Left lung (tissue), 8 donors: ENCODE data around the gene HECTD3. TPM values are rescaled to one million over a fixed set of nuclear protein-coding genes. Genes with fewer than 3 reads are reported as not detected.

Experiments used
- polyA plus RNA-seq, 6 donors: library from polyadenylated mRNA; unstranded; fragments of 120-200 nt; gene quantifications; one replicate each; pipeline ENCODE4 v1.2.1, GENCODE V29; 2013; ENCODE audit not compliant: insufficient read length in 6 of 6
- total RNA-seq, 2 donors: library from RNA; stranded (reverse); fragmentation: NEBNext Ultra II Directional; extraction: Animal tissue kit (Norgen Biotek cat#: 25700); gene quantifications; one replicate each; pipeline ENCODE4 v1.2.1, GENCODE V29; 2021
- donor health status: DM: no; HTN: yes; CAD: no.
- donor health status: DM: no; HTN: no; CAD: no.

HECTD3 gene
- total and polyA plus RNA-seq, 8 donors: 30.4 to 44.6 (median 33.6) TPM

Other genes starting within 250 kb of the HECTD3 start
- gene RPS8, start 235.8 kb downstream of the HECTD3 start, total RNA-seq: 1,000 to 10,000 TPM; 1,533 to 1,553 TPM
- 1,000 to 10,000 TPM; 2,848 to 3,443 (median 2,982) TPM for gene RPS8, start 235.8 kb downstream of the HECTD3 start, polyA plus RNA-seq
- under 1 TPM; 0.23 to 0.52 TPM for gene BEST4, start 223.2 kb downstream of the HECTD3 start, total RNA-seq
- 1 to 10 TPM in 2 of 6 donors, under 1 TPM in 4; 0.78 to 1.2 (median 0.93) TPM for gene BEST4, start 223.2 kb downstream of the HECTD3 start, polyA plus RNA-seq
- 10 to 100 TPM; 33.0 to 47.2 TPM for gene PLK3, start 210.9 kb downstream of the HECTD3 start, total RNA-seq
- gene PLK3, start 210.9 kb downstream of the HECTD3 start, polyA plus RNA-seq: 10 to 100 TPM in 4 of 6 donors, 1 to 10 TPM in 2; 8.1 to 14.7 (median 11.2) TPM
- 1 to 10 TPM in 1 of 2 donors, not detected in 1; 1.6 TPM for gene DYNLT4, start 204.0 kb downstream of the HECTD3 start, total RNA-seq
- gene DYNLT4, start 204.0 kb downstream of the HECTD3 start, polyA plus RNA-seq: 1 to 10 TPM in 2 of 6 donors, under 1 TPM in 4; 0.53 to 1.5 (median 0.85) TPM
- 10 to 100 TPM; 15.3 to 19.7 TPM for gene BTBD19, start 202.8 kb downstream of the HECTD3 start, total RNA-seq
- gene BTBD19, start 202.8 kb downstream of the HECTD3 start, polyA plus RNA-seq: 10 to 100 TPM; 18.6 to 27.6 (median 25.1) TPM
- 1 to 10 TPM; 1.0 to 1.1 TPM for gene PTCH2, start 168.1 kb downstream of the HECTD3 start, total RNA-seq
- gene PTCH2, start 168.1 kb downstream of the HECTD3 start, polyA plus RNA-seq: 1 to 10 TPM; 5.7 to 9.4 (median 6.8) TPM
- 10 to 100 TPM; 21.3 to 32.5 TPM for gene EIF2B3, start 24.7 kb downstream of the HECTD3 start, total RNA-seq
- gene EIF2B3, start 24.7 kb downstream of the HECTD3 start, polyA plus RNA-seq: 10 to 100 TPM; 25.3 to 33.5 (median 31.2) TPM
- gene UROD, start 930 bp upstream of the HECTD3 start, total RNA-seq: 10 to 100 TPM; 65.2 to 74.9 TPM
- gene UROD, start 930 bp upstream of the HECTD3 start, polyA plus RNA-seq: 100 to 1,000 TPM in 1 of 6 donors, 10 to 100 TPM in 5; 86.7 to 102 (median 91.0) TPM
- gene ZSWIM5, start 195.3 kb upstream of the HECTD3 start, total RNA-seq: 1 to 10 TPM; 2.0 to 2.8 TPM
- 1 to 10 TPM; 4.2 to 6.3 (median 5.3) TPM for gene ZSWIM5, start 195.3 kb upstream of the HECTD3 start, polyA plus RNA-seq